Fibroblast of lung (primary cell): Measurements from ENCODE around the gene KL. TPM values are rescaled to one million over a fixed set of nuclear protein-coding genes. Genes with fewer than 3 reads are reported as not detected.

Experiments
- DNase-seq, 2 donors: peaks; one replicate each; pipeline versions ENCODE4 v3.0.0 to v3.0.0-alpha.2; 2010; ENCODE audit warnings: low read depth in 2 of 2
- H2AFZ ChIP-seq: 2 replicates; pipeline ENCODE4 v1.5.1; 2012; ENCODE audit warnings: low read length, control low read depth, inconsistent platforms
- H3K27ac ChIP-seq: 2 replicates; pipeline ENCODE4 v1.5.1; 2011; ENCODE audit warnings: low read length, control low read depth; ENCODE audit not compliant: insufficient read depth
- H3K27me3 ChIP-seq: 2 replicates; pipeline ENCODE4 v1.5.1; 2011; ENCODE audit warnings: mild to moderate bottlenecking, low read length; ENCODE audit not compliant: control insufficient read depth, insufficient read depth
- H3K36me3 ChIP-seq: 2 replicates; pipeline ENCODE4 v1.5.1; 2011; ENCODE audit warnings: low read length; ENCODE audit not compliant: control insufficient read depth, insufficient read depth
- H3K4me1 ChIP-seq: 2 replicates; pipeline ENCODE4 v1.5.1; 2011; ENCODE audit warnings: low read length; ENCODE audit not compliant: control insufficient read depth, insufficient read depth; ENCODE audit errors: extremely low read depth
- H3K4me2 ChIP-seq: 2 replicates; pipeline ENCODE4 v1.5.1; 2011; ENCODE audit warnings: low read length, control low read depth; ENCODE audit not compliant: insufficient read depth; ENCODE audit errors: extremely low read depth
- H3K4me3 ChIP-seq, 4 experiments: fragments of 200-600 bp in 1 of 4; sonication (generic) in 1 of 4; replicated peaks in 1 of 4; 2 replicates each; pipeline ENCODE4 v1.5.1; 2011 to 2016; ENCODE audit warnings: low read length in 4 of 4, low read depth in 3 of 4, mild to moderate bottlenecking in 3 of 4, control low read depth in 2 of 4, inconsistent platforms in 1 of 4, mixed read lengths in 1 of 4; ENCODE audit not compliant: insufficient read depth in 1 of 4; ENCODE audit errors: control extremely low read depth in 1 of 4
- H3K79me2 ChIP-seq: 2 replicates; pipeline ENCODE4 v1.5.1; 2012; ENCODE audit warnings: mild to moderate bottlenecking, low read length, inconsistent platforms; ENCODE audit not compliant: control insufficient read depth, insufficient read depth
- H3K9ac ChIP-seq: 2 replicates; pipeline ENCODE4 v1.5.1; 2011; ENCODE audit warnings: mild to moderate bottlenecking, low read length, control low read depth; ENCODE audit not compliant: insufficient read depth
- H3K9me3 ChIP-seq: 2 replicates; pipeline ENCODE4 v1.5.1; 2012; ENCODE audit warnings: low read depth, low read length; ENCODE audit not compliant: control insufficient read depth, insufficient read depth
- H4K20me1 ChIP-seq: 2 replicates; pipeline ENCODE4 v1.5.1; 2011; ENCODE audit warnings: low read length; ENCODE audit not compliant: control insufficient read depth, insufficient read depth; ENCODE audit errors: extremely low read depth
- EZH2 ChIP-seq: IDR thresholded peaks from 2 replicates; pipeline ENCODE4 v1.5.1; 2012; ENCODE audit warnings: low read length, control low read depth, mild to moderate bottlenecking; ENCODE audit errors: missing control alignments
- polyA plus RNA-seq, 2 donors: library from polyadenylated mRNA; depleted of rRNA in 1 of 2; stranded (reverse) in 1 of 2; unstranded in 1 of 2; fragments of >200 nt; gene quantifications; 2 replicates each; pipeline ENCODE4 v1.2.1, GENCODE V29; 2011 to 2012; ENCODE audit warnings: missing spikeins in 1 of 2
- total RNA-seq: library from RNA; depleted of rRNA; stranded (reverse); fragments of >200 nt; gene quantifications from 2 replicates; pipeline ENCODE4 v1.2.1, GENCODE V29; 2014
- TF ChIP-seq, protein P1 (sequence below), 2 donors: IDR thresholded peaks in 1 of 2; conservative IDR thresholded peaks in 1 of 2; 1 replicate in 1 of 2; 2 replicates in 1 of 2; pipeline ENCODE4 v1.5.1; 2011 to 2012; ENCODE audit warnings: low read length in 2 of 2, control low read depth in 1 of 2, inconsistent platforms in 1 of 2, low read depth in 1 of 2, mild to moderate bottlenecking in 1 of 2

KL gene
- total and polyA plus RNA-seq, 2 donors (not counting 1 experiment from before 2014, with no cell fraction given), result 0.17 TPM; not detected in 1

DNA sequence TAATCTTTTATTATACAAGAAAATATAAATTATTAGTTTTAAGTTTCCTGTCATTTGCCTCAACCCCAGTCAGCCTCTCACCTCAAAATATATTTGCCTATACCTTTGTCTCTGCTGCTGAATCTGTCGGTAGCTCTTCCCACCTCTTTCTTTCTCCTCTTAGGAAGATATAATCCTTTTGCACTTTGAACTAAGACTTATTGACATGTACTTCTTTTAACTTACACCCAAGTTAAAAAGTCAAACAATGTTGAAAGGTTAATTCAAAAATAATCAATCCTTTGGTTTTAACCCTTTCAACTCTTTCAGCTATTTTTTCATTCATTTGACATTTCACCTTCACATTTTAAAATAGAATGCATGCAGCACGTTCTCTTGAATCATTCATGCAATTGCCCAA is 9.0 kb upstream of the KL start:
- no peaks in the 10 kb centered on the region for H3K79me2 ChIP-seq
- no peaks in the 10 kb centered on the region for H3K36me3 ChIP-seq
- peaks cover 4% of the 10 kb centered on the region for H3K27me3 ChIP-seq
- DNase-seq, result no peak
- H4K20me1 ChIP-seq, result no peaks in the 10 kb centered on the region
- no peak overlapping the region for H3K9ac ChIP-seq
- no peak overlapping the region for H3K4me3 ChIP-seq
- no peak overlapping the region for H3K4me2 ChIP-seq
- H3K27ac ChIP-seq, result no peak overlapping the region
- no peak overlapping the region for H2AFZ ChIP-seq
- H3K9me3 ChIP-seq, result no peaks in the 10 kb centered on the region
- no peaks in the 10 kb centered on the region for H3K4me1 ChIP-seq
- TF ChIP-seq, protein P1, sequence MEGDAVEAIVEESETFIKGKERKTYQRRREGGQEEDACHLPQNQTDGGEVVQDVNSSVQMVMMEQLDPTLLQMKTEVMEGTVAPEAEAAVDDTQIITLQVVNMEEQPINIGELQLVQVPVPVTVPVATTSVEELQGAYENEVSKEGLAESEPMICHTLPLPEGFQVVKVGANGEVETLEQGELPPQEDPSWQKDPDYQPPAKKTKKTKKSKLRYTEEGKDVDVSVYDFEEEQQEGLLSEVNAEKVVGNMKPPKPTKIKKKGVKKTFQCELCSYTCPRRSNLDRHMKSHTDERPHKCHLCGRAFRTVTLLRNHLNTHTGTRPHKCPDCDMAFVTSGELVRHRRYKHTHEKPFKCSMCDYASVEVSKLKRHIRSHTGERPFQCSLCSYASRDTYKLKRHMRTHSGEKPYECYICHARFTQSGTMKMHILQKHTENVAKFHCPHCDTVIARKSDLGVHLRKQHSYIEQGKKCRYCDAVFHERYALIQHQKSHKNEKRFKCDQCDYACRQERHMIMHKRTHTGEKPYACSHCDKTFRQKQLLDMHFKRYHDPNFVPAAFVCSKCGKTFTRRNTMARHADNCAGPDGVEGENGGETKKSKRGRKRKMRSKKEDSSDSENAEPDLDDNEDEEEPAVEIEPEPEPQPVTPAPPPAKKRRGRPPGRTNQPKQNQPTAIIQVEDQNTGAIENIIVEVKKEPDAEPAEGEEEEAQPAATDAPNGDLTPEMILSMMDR (conservative IDR thresholded peaks at IDR 0.05 in 1 of 2, IDR thresholded peaks at IDR 0.05 in 1 of 2; ENCODE audit: low read depth in 1 of 2, low read length in 2 of 2), result no peak
- no peak for TF ChIP-seq EZH2

DNA sequence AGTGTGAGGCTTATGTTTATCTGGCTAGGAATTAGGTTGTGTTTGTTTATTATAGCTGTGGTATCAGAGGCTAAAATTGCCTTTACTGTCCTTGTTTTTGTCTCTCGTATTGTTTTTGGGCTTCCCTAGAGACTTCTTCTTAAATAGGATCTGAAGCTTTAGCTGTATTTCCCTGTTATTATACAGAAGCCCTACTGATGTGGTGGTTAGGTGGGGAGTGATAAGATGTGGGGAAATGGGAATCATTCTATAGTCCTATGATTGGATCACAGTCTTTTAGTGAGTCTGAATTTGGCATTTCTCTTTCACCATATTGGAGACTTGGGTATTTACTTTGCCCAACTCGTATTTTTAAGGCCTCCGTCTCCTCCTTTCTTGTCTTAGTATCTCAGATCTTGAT is 8.3 kb upstream of the KL start:
- H3K4me1 ChIP-seq, result no peaks in the 10 kb centered on the region
- no peaks in the 10 kb centered on the region for H3K79me2 ChIP-seq
- H3K4me3 ChIP-seq, result no peak overlapping the region
- H3K9ac ChIP-seq, result no peak overlapping the region
- H4K20me1 ChIP-seq, result no peaks in the 10 kb centered on the region
- TF ChIP-seq EZH2, result no peak
- TF ChIP-seq, protein P1 (conservative IDR thresholded peaks at IDR 0.05 in 1 of 2, IDR thresholded peaks at IDR 0.05 in 1 of 2; ENCODE audit: low read depth in 1 of 2, low read length in 2 of 2), result no peak
- no peak overlapping the region for H3K27ac ChIP-seq
- H3K27me3 ChIP-seq, result peaks cover 4% of the 10 kb centered on the region
- no peaks in the 10 kb centered on the region for H3K9me3 ChIP-seq
- no peaks in the 10 kb centered on the region for H3K36me3 ChIP-seq
- no peak overlapping the region for H3K4me2 ChIP-seq
- DNase-seq, result no peak
- H2AFZ ChIP-seq, result no peak overlapping the region

DNA sequence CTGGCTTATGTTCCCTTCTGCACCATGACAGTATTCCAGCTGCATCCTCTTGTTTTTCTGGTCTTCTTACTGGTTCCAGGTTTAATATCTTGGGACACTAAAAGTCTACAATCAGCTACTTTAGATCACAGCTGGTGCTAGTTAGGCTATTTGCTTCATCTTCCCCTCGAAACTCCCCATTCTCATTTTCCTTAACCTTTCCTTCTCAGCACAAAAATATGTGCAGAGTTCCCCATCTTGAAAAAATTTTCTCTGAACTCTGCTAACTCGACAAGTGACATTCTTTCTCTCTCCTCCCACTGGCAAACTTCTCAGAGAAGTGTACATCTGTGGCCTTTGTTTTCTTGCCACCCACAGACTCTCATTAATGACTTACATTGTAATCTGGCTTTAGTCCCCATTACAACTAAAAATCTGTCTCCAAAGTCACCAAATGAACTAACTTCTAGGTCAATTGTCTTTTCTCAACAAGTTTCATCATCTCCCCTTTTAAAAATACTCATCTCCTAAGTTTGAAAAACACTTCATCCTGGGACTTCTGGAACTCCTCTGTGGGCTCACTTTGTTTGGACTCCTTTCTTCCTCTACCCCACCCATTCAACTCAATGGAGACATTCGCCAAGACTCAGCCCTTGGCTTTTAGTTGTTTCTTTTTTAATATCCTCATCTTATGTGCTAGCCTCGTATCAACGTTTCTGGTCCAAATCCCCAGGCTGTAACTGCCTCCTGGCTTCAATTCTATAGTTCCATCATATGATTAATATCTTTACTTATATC is 7.1 kb upstream of the KL start:
- Histone ChIP-seq H3K9ac (no peak overlapping the region), H4K20me1 (no peaks in the 10 kb centered on the region)
- DNase-seq, result no peak

More for the DNA sequence above, 7.1 kb upstream of the KL start:
- Histone ChIP-seq H3K9me3 (no peaks in the 10 kb centered on the region), H3K79me2 (no peaks in the 10 kb centered on the region), H3K27me3 (peaks cover 4% of the 10 kb centered on the region), H3K4me3 (no peak overlapping the region), H3K36me3 (no peaks in the 10 kb centered on the region), H3K4me1 (no peaks in the 10 kb centered on the region), H3K4me2 (no peak overlapping the region), H3K27ac (no peak overlapping the region), H2AFZ (no peak overlapping the region)
- TF ChIP-seq EZH2, result no peak
- TF ChIP-seq, protein P1 (conservative IDR thresholded peaks at IDR 0.05 in 1 of 2, IDR thresholded peaks at IDR 0.05 in 1 of 2; ENCODE audit: low read depth in 1 of 2, low read length in 2 of 2), result no peak
